Activated T-helper 1 cell treated with Interleukin-2 at 50 U/mL for 16 hours (primary cell): Measurements from ENCODE around the gene ACBD7.

Experiments used
- DNase-seq: peaks from one replicate; pipeline ENCODE4 v3.0.0-alpha.2; 2020; ENCODE audit warnings: low read depth

Gene ACBD7

GRCh38 chr10:15091418-15091817 lies 2.8 kb upstream of the ACBD7 start:
- no peak for DNase-seq

- DNase-seq = no peak
These were observed 4.1 kb downstream of the ACBD7 start for GRCh38 chr10:15084502-15084922.

- no peak for DNase-seq
These were observed 4.7 kb downstream of the ACBD7 start for GRCh38 chr10:15083674-15084501.

- DNase-seq = no peak
These were observed 13.2 kb downstream of the ACBD7 start for GRCh38 chr10:15075421-15075820.

GRCh38 chr10:15072358-15072757 lies 16.2 kb downstream of the ACBD7 start:
- no peak for DNase-seq

- no peak for DNase-seq
These were observed 19.3 kb downstream of the ACBD7 start for GRCh38 chr10:15069230-15069629.

GRCh38 chr10:15068802-15069201 lies 19.8 kb downstream of the ACBD7 start:
- no peak for DNase-seq

- no peak for DNase-seq
These were observed 21.4 kb downstream of the ACBD7 start for GRCh38 chr10:15067154-15067553.

- no peak for DNase-seq
These were observed 27.9 kb downstream of the ACBD7 start for GRCh38 chr10:15060638-15061037.

GRCh38 chr10:15059914-15060313 lies 28.7 kb downstream of the ACBD7 start:
- DNase-seq = no peak

GRCh38 chr10:15058689-15059088 lies 29.9 kb downstream of the ACBD7 start:
- DNase-seq = no peak

- DNase-seq = no peak
These were observed 35.5 kb downstream of the ACBD7 start for GRCh38 chr10:15053061-15053460.

GRCh38 chr10:15052121-15052520 lies 36.5 kb downstream of the ACBD7 start:
- DNase-seq = no peak

- DNase-seq = no peak
These were observed 39.0 kb downstream of the ACBD7 start for GRCh38 chr10:15049533-15049932.

GRCh38 chr10:15046626-15047025 lies 42.0 kb downstream of the ACBD7 start:
- DNase-seq = no peak

- DNase-seq = no peak
These were observed 43.2 kb downstream of the ACBD7 start for GRCh38 chr10:15045380-15045779.

GRCh38 chr10:15043674-15044073 lies 44.9 kb downstream of the ACBD7 start, which contains the start of gene OLAH:
OLAH (plus strand) TSS chr10:15043943; CDS start chr10:15047289, 3,346 bp downstream.
- DNase-seq = no peak

- DNase-seq = no peak
These were observed 50.2 kb downstream of the ACBD7 start for GRCh38 chr10:15038416-15038815.

GRCh38 chr10:15037691-15038090 lies 50.9 kb downstream of the ACBD7 start:
- DNase-seq = no peak

GRCh38 chr10:15035385-15036301 lies 52.9 kb downstream of the ACBD7 start:
- no peak for DNase-seq

- no peak for DNase-seq
These were observed 60.8 kb downstream of the ACBD7 start for GRCh38 chr10:15027741-15028140.
